Mammary epithelial cell (primary cell): ENCODE data around the gene SMARCD3.

Experiments
- EZH2 ChIP-seq: IDR thresholded peaks from 2 replicates; pipeline ENCODE4 v1.6.1; 2012; ENCODE audit warnings: low read length, inconsistent platforms, borderline replicate concordance
- TF ChIP-seq, protein P1 (sequence below), 2 donors: IDR thresholded peaks in 1 of 2; conservative IDR thresholded peaks in 1 of 2; 2 replicates each; pipeline ENCODE4 v1.5.1; 2011 to 2012; ENCODE audit warnings: inconsistent platforms in 2 of 2, low read length in 2 of 2, mild to moderate bottlenecking in 2 of 2, control low read depth in 1 of 2, low read depth in 1 of 2; ENCODE audit not compliant: insufficient read depth in 1 of 2; ENCODE audit errors: extremely low read depth in 1 of 2

DNA sequence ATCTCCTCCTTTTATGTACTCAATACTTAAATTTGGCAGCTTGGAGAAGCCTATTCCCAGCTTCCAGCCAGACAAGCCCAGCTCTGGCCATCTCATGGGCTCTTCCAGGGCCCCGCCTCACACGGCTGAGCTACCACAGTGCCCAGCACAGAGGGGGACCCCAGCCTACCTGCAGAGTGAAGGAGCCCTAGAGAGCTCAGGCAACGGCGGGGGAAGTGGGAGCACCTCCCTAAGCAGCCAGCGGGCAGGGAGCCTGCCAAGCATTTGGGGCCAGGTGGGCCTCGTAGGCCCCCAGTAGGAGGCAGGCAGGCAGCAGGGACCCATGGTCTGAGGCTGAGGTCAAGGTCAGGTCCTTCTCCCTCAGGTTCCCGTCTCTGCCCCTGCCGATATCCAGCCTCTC is 29.1 kb upstream of the SMARCD3 start:
- TF ChIP-seq, protein P1, sequence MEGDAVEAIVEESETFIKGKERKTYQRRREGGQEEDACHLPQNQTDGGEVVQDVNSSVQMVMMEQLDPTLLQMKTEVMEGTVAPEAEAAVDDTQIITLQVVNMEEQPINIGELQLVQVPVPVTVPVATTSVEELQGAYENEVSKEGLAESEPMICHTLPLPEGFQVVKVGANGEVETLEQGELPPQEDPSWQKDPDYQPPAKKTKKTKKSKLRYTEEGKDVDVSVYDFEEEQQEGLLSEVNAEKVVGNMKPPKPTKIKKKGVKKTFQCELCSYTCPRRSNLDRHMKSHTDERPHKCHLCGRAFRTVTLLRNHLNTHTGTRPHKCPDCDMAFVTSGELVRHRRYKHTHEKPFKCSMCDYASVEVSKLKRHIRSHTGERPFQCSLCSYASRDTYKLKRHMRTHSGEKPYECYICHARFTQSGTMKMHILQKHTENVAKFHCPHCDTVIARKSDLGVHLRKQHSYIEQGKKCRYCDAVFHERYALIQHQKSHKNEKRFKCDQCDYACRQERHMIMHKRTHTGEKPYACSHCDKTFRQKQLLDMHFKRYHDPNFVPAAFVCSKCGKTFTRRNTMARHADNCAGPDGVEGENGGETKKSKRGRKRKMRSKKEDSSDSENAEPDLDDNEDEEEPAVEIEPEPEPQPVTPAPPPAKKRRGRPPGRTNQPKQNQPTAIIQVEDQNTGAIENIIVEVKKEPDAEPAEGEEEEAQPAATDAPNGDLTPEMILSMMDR (conservative IDR thresholded peaks at IDR 0.05 in 1 of 2, IDR thresholded peaks at IDR 0.05 in 1 of 2; ENCODE audit: extremely low read depth in 1 of 2, insufficient read depth in 1 of 2, low read depth in 1 of 2, low read length in 2 of 2) = no peak
- no peak for TF ChIP-seq EZH2
